HepG2 (cell line): ENCODE results near the gene SLC6A16. TPM values are rescaled to one million over a fixed set of nuclear protein-coding genes. Genes with fewer than 3 reads are reported as not detected.

Experiments
- ARID4A ChIP-seq: sonication (generic); formaldehyde crosslinking; IDR thresholded peaks from 2 replicates; pipeline ENCODE4 v1.5.0; 2020; ENCODE audit warnings: mild to moderate bottlenecking, missing genetic modification reagents, borderline replicate concordance
- CREB1 ChIP-seq, 2 experiments: fragments of 450-650 bp in 1 of 2; IDR thresholded peaks; 2 replicates each; pipeline ENCODE4 v1.6.1; 2016 to 2017; ENCODE audit warnings: control low read depth in 1 of 2, mild to moderate bottlenecking in 1 of 2, missing compliant biosample characterization in 1 of 2, missing genetic modification characterization in 1 of 2
- FOXC1 ChIP-seq: sonication (generic); formaldehyde crosslinking; IDR thresholded peaks from 2 replicates; pipeline ENCODE4 v1.8.0; 2022; ENCODE audit warnings: mild to moderate bottlenecking, missing genetic modification reagents, borderline replicate concordance
- GABPB1 ChIP-seq: IDR thresholded peaks from 2 replicates; pipeline ENCODE4 v1.6.1; 2016; ENCODE audit warnings: mild to moderate bottlenecking, missing genetic modification reagents, moderate library complexity, missing compliant biosample characterization
- GATA4 ChIP-seq: sonication (generic); IDR thresholded peaks from 2 replicates; pipeline ENCODE4 v1.6.1; 2016; ENCODE audit warnings: antibody characterized with exemption, low read depth, borderline replicate concordance
- KDM2A ChIP-seq: sonication (generic); formaldehyde crosslinking; IDR thresholded peaks from 2 replicates; pipeline ENCODE4 v1.4.0; 2020; ENCODE audit warnings: low read depth, missing genetic modification reagents, borderline replicate concordance
- KDM5A ChIP-seq: fragments of 200-600 bp; sonication (generic); IDR thresholded peaks from 2 replicates; pipeline ENCODE4 v1.7.0; 2018; ENCODE audit warnings: antibody characterized with exemption, mild to moderate bottlenecking, low read length, borderline replicate concordance
- MTA1 ChIP-seq: sonication (generic); formaldehyde crosslinking; IDR thresholded peaks from 2 replicates; pipeline ENCODE4 v1.4.0; 2020; ENCODE audit warnings: missing genetic modification reagents, mild to moderate bottlenecking, borderline replicate concordance
- MTERF4 ChIP-seq: sonication (generic); formaldehyde crosslinking; IDR thresholded peaks from 2 replicates; pipeline ENCODE4 v1.8.0; 2023; ENCODE audit warnings: mild to moderate bottlenecking, missing genetic modification reagents
- NONO ChIP-seq, 2 experiments: fragments of 450-650 bp in 1 of 2; sonication (generic) in 1 of 2; formaldehyde crosslinking in 1 of 2; IDR thresholded peaks in 1 of 2; conservative IDR thresholded peaks in 1 of 2; 2 replicates each; pipeline versions ENCODE4 v1.6.1 to v1.8.0; 2017 to 2022; ENCODE audit warnings: mild to moderate bottlenecking in 1 of 2, missing genetic modification reagents in 1 of 2, moderate library complexity in 1 of 2
- RNF2 ChIP-seq: fragments of 450-650 bp; conservative IDR thresholded peaks from 2 replicates; pipeline ENCODE4 v1.6.1; 2016; ENCODE audit warnings: low read depth
- SP1 ChIP-seq, 2 experiments: fragments of 450-650 bp in 1 of 2; sonication (generic) in 1 of 2; formaldehyde crosslinking in 1 of 2; IDR thresholded peaks; 2 replicates each; pipeline versions ENCODE4 v1.4.0 to v1.6.1; 2016 to 2020; ENCODE audit warnings: missing genetic modification reagents in 1 of 2
- SP4 ChIP-seq: sonication (generic); formaldehyde crosslinking; IDR thresholded peaks from 2 replicates; pipeline ENCODE4 v1.8.1; 2023; ENCODE audit warnings: mild to moderate bottlenecking, missing genetic modification reagents
- SP5 ChIP-seq: IDR thresholded peaks from 2 replicates; pipeline ENCODE4 v1.6.1; 2016; ENCODE audit warnings: low read depth, borderline replicate concordance
- TSC22D2 ChIP-seq: sonication (generic); formaldehyde crosslinking; IDR thresholded peaks from 2 replicates; pipeline ENCODE4 v1.5.1; 2020; ENCODE audit warnings: missing genetic modification reagents, mild to moderate bottlenecking, borderline replicate concordance
- ZBTB1 ChIP-seq: sonication (generic); formaldehyde crosslinking; IDR thresholded peaks from 2 replicates; pipeline ENCODE4 v1.4.0; 2020; ENCODE audit warnings: missing genetic modification reagents, borderline replicate concordance
- ZMYM4 ChIP-seq: sonication (generic); formaldehyde crosslinking; IDR thresholded peaks from 2 replicates; pipeline ENCODE4 v1.8.1; 2023; ENCODE audit warnings: mild to moderate bottlenecking, missing genetic modification reagents
- ZNF572 ChIP-seq: sonication (generic); formaldehyde crosslinking; IDR thresholded peaks from 2 replicates; pipeline ENCODE4 v1.5.1; 2020; ENCODE audit warnings: mild to moderate bottlenecking, missing genetic modification reagents
- ZNF598 ChIP-seq: sonication (generic); formaldehyde crosslinking; IDR thresholded peaks from 2 replicates; pipeline ENCODE4 v1.5.1; 2020; ENCODE audit warnings: mild to moderate bottlenecking, missing genetic modification reagents, borderline replicate concordance
- ZNF775 ChIP-seq: sonication (generic); formaldehyde crosslinking; IDR thresholded peaks from 2 replicates; pipeline ENCODE4 v1.4.0; 2020; ENCODE audit warnings: missing genetic modification reagents, mild to moderate bottlenecking, moderate library complexity, borderline replicate concordance
- polyA plus RNA-seq, 8 experiments: library from polyadenylated mRNA; depleted of rRNA in 3 of 8; stranded (reverse) in 7 of 8; unstranded in 1 of 8; fragments of >200 nt; fragmentation: Illumina TruSeq in 4 of 8; extraction: Trizol in 4 of 8; gene quantifications; 2 replicates each; pipeline versions ENCODE4 v1.2.1 to v1.2.3, GENCODE V29; 2011 to 2016; ENCODE audit warnings: low read depth in 4 of 8, missing spikeins in 1 of 8, mixed read lengths in 1 of 8; ENCODE audit not compliant: insufficient read depth in 1 of 8
- total RNA-seq, 5 experiments: library from RNA; depleted of rRNA; stranded (reverse); fragments of >200 nt; fragmentation: Illumina TruSeq; extraction: Trizol; gene quantifications; 2 replicates each; pipeline ENCODE4 v1.2.3, GENCODE V29; 2016; ENCODE audit warnings: low read depth in 1 of 5

Gene SLC6A16
- total and polyA plus RNA-seq, 2 of the 13 experiments (the other 11 are each of a cell fraction or from before 2014, with no cell fraction given) = 0.07 to 0.18 TPM

- peak; percentile 77 for TF ChIP-seq CREB1 (IDR thresholded peaks at IDR 0.05)
- TF ChIP-seq CREB1 (CRISPR knock-in tag; IDR thresholded peaks at IDR 0.05) = no peak
- TF ChIP-seq SP5 (CRISPR knock-in tag) = peak; percentile 45; the same call in 1 of the 2 replicates
- no peak for TF ChIP-seq RNF2
- TF ChIP-seq KDM5A = peak; percentile 41; the same call in 1 of the 2 replicates
- TF ChIP-seq SP4 (CRISPR knock-in tag) = peak; percentile 100
- TF ChIP-seq ZNF572 (CRISPR knock-in tag) = no peak
- no peak for TF ChIP-seq ZBTB1 (CRISPR knock-in tag)
- TF ChIP-seq TSC22D2 (CRISPR knock-in tag) = no peak; the same call in 1 of the 2 replicates
- TF ChIP-seq ZNF598 (CRISPR knock-in tag) = no peak
- no peak for TF ChIP-seq GATA4
- no peak for TF ChIP-seq NONO (IDR thresholded peaks at IDR 0.05)
- TF ChIP-seq NONO (CRISPR knock-in tag; conservative IDR thresholded peaks at IDR 0.05) = no peak
- no peak for TF ChIP-seq ZNF775 (CRISPR knock-in tag)
- peak; percentile 81; the same call in 1 of the 2 replicates for TF ChIP-seq MTERF4 (CRISPR knock-in tag)
- TF ChIP-seq ZMYM4 = no peak; the same call in 1 of the 2 replicates
- TF ChIP-seq ARID4A (CRISPR knock-in tag) = peak; percentile 57; the same call in 1 of the 2 replicates
- peak; percentile 66; the same call in 1 of the 2 replicates for TF ChIP-seq SP1 (IDR thresholded peaks at IDR 0.05)
- TF ChIP-seq SP1 (CRISPR knock-in tag; IDR thresholded peaks at IDR 0.05) = peak; percentile 93
- TF ChIP-seq GABPB1 (CRISPR knock-in tag) = peak; percentile 35; the same call in 1 of the 2 replicates
- peak; percentile 51; the same call in 1 of the 2 replicates for TF ChIP-seq FOXC1
- peak; percentile 56; the same call in 1 of the 2 replicates for TF ChIP-seq KDM2A (CRISPR knock-in tag)
- TF ChIP-seq MTA1 = no peak
These were observed 38.5 kb upstream of the SLC6A16 start, which contains the start of gene DKKL1 (continued) for GRCh38 chr19:49363268-49364082.
